WI38 (cell line): ENCODE results near the gene GATA3.
A peak's percentile ranks its signal among the peaks of the same experiment; 100 is the strongest.

Source experiments
- H3K4me3 ChIP-seq: 2 replicates; pipeline ENCODE4 v1.5.1; 2011; ENCODE audit warnings: low read depth, mild to moderate bottlenecking, control low read depth, low read length
- TF ChIP-seq, protein P1 (sequence below): IDR thresholded peaks from 2 replicates; pipeline ENCODE4 v1.5.1; 2012; ENCODE audit warnings: low read depth, mild to moderate bottlenecking, control low read depth, low read length

GATA3 gene

DNA sequence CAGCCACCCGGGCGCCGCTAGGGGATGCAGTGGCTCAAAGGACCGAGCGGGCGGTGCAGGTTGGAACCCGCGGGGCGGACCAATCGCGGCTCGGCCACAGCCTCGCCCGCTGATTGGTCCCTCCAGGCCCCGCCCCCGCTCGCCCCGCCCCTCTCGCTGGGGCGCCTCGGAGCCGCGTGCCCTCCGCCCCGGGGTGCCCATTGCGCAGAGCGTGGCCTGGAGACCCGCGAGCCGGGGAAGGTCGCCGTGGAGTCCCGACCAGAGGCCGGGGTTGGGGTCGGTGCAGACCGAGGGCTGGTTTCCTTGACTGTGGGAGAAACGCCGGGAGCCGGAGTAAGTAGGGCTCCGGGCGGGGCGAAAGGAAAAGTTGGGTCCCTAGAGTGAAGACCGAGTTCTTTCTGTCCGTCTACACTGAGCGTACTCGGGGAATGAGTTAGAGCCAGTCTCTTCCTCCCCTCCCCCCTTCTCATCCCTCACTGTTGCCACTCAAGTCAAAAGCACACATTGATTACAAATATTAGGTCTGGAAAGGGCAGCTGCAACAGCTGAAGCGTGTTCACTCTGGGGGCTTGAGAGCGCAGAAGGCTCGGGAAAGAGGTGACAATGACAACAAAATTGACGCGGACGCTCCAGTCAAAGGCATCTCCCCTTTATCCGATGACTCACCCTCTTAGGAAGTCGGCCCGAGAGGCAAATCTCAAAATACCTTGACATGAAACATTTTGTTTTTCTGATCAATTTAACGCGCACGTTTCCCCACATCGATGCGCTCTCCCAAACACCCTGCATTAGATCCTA lies 843 bp upstream of the GATA3 start:
- TF ChIP-seq, protein P1, sequence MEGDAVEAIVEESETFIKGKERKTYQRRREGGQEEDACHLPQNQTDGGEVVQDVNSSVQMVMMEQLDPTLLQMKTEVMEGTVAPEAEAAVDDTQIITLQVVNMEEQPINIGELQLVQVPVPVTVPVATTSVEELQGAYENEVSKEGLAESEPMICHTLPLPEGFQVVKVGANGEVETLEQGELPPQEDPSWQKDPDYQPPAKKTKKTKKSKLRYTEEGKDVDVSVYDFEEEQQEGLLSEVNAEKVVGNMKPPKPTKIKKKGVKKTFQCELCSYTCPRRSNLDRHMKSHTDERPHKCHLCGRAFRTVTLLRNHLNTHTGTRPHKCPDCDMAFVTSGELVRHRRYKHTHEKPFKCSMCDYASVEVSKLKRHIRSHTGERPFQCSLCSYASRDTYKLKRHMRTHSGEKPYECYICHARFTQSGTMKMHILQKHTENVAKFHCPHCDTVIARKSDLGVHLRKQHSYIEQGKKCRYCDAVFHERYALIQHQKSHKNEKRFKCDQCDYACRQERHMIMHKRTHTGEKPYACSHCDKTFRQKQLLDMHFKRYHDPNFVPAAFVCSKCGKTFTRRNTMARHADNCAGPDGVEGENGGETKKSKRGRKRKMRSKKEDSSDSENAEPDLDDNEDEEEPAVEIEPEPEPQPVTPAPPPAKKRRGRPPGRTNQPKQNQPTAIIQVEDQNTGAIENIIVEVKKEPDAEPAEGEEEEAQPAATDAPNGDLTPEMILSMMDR, result peak; percentile 97
- H3K4me3 ChIP-seq, result peak overlapping the region; percentile 73

DNA sequence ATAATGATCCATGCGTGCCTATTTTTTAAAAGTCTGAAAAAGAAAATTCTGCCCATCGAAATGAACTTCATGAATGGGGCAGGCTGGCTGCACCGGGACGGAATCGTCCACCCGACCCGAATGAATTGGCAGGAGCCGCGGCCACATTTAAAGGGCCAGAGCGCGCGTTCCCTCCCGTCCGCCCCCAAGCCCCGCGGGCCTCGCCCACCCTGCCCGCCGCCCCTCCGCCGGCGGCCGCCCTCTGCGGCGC lies 319 bp upstream of the GATA3 start:
- TF ChIP-seq, protein P1, result no peak
- H3K4me3 ChIP-seq, result peak overlapping the region; percentile 73

DNA sequence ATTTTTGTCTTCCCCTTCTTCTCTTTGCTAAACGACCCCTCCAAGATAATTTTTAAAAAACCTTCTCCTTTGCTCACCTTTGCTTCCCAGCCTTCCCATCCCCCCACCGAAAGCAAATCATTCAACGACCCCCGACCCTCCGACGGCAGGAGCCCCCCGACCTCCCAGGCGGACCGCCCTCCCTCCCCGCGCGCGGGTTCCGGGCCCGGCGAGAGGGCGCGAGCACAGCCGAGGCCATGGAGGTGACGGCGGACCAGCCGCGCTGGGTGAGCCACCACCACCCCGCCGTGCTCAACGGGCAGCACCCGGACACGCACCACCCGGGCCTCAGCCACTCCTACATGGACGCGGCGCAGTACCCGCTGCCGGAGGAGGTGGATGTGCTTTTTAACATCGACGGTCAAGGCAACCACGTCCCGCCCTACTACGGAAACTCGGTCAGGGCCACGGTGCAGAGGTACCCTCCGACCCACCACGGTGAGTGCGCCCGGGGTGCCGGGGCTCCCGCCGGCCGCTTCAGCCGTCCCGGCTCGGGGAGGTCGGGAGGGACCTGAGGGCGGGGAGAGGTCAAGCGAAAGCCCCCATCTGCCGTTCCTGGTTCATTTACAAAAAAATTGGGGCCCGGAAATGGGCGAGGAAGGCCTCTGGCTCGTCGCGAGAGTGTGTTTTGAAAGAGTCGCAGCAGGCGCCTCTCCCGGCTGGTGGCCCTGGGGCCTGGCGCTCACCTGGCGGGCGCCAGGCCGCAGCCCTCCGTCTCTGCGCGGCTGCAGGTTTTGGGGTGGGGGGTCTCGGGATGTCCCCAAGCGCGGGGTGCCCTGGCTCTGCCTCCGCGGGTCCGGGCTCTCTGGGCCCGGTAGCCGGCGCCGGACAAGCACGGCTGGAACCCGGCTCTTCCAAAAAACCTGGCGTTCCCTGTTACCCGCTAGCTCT lies 1.2 kb downstream of the GATA3 start:
- peak overlapping the region; percentile 73 for H3K4me3 ChIP-seq
- TF ChIP-seq, protein P1, result no peak

- peak overlapping the region; percentile 73 for H3K4me3 ChIP-seq
- TF ChIP-seq, protein P1, result no peak
Observed at GRCh38 chr10:8056378-8056777, 1.9 kb downstream of the GATA3 start.

GRCh38 chr10:8056871-8057331 lies 2.4 kb downstream of the GATA3 start:
- TF ChIP-seq, protein P1, result no peak
- H3K4me3 ChIP-seq, result peak overlapping the region; percentile 73

GRCh38 chr10:8057636-8058273 lies 3.3 kb downstream of the GATA3 start:
- no peak overlapping the region; the same call in 1 of the 2 replicates for H3K4me3 ChIP-seq

More at GRCh38 chr10:8057636-8058273, 3.3 kb downstream of the GATA3 start:
- TF ChIP-seq, protein P1, result no peak
